H1 (cell line): ENCODE results near the gene BBX.

Source experiments
- CREB1 ChIP-seq: IDR thresholded peaks from 2 replicates; pipeline ENCODE4 v1.6.1; 2012; ENCODE audit warnings: inconsistent platforms
- EP300 ChIP-seq, 2 experiments: IDR thresholded peaks; 1 replicate in 1 of 2; 2 replicates in 1 of 2; pipeline ENCODE4 v1.6.1; 2011 to 2012; ENCODE audit warnings: low read depth in 2 of 2, low read length in 2 of 2, mild to moderate bottlenecking in 2 of 2, borderline replicate concordance in 1 of 2, inconsistent platforms in 1 of 2, moderate library complexity in 1 of 2
- YY1 ChIP-seq: IDR thresholded peaks from 2 replicates; pipeline ENCODE4 v1.6.1; 2011; ENCODE audit warnings: low read depth, mild to moderate bottlenecking, low read length

DNA sequence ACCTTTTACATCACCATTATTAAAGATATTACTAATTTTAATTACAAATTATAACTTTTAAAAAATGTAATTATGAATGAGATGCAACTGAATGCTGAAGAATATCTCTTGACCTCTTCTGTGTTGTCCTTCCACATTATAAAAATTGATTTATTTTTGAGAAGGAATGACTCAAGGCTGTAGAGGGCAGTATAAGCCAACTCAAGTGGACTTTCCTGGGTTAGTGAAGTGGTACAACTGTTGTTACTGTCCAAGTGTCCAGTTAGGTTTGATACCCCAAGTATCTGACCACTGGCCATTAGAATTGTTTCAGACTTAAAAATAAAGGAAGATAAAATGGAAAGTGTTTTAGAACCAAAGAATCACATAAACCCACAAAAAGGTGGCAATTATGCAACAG, 51.9 kb downstream of the BBX start:
- no peak for TF ChIP-seq YY1
- TF ChIP-seq EP300 (IDR thresholded peaks at IDR 0.05; ENCODE audit: borderline replicate concordance in 1 of 2, low read depth in 2 of 2, low read length in 2 of 2) = no peak
- no peak for TF ChIP-seq CREB1
